GM18498 (cell line): ENCODE data around the gene RBM38.
"Not testable (repeated sequence)": the region's sequence is repeated elsewhere in the genome, so short reads cannot be mapped to it uniquely, and the experiment has no call there.

Experiments used
- ATAC-seq: cut with Tn5 transposase; IDR thresholded peaks from one replicate; pipeline ENCODE4 v1.9.1; 2021; ENCODE audit warnings: mild to moderate bottlenecking, moderate library complexity; ENCODE audit not compliant: unreplicated experiment

The RBM38 gene

GRCh38 chr20:57390604-57391438 is at the start of gene RBM38:
Gene RBM38, plus strand, starts transcription at chr20:57391396. Its CDS starts 186 bp downstream, at chr20:57391582.
- peak; percentile 60 for ATAC-seq

GRCh38 chr20:57341663-57342062 is 49.5 kb upstream of the RBM38 start:
- no peak for ATAC-seq

- ATAC-seq, result no peak
These were observed 48.4 kb upstream of the RBM38 start for GRCh38 chr20:57342829-57343228.

GRCh38 chr20:57346477-57346876 is 44.7 kb upstream of the RBM38 start:
- no peak for ATAC-seq

- ATAC-seq, result no peak
These were observed 43.8 kb upstream of the RBM38 start for GRCh38 chr20:57347393-57347792.

- ATAC-seq, result not testable (repeated sequence)
These were observed 42.8 kb upstream of the RBM38 start for GRCh38 chr20:57348200-57348921.

- not testable (repeated sequence) for ATAC-seq
These were observed 42.1 kb upstream of the RBM38 start for GRCh38 chr20:57348922-57349574.

GRCh38 chr20:57350081-57350710 is 41.0 kb upstream of the RBM38 start:
- no peak for ATAC-seq

- ATAC-seq, result not testable (repeated sequence)
These were observed 40.5 kb upstream of the RBM38 start for GRCh38 chr20:57350726-57351041.

GRCh38 chr20:57351042-57351783 is 40.0 kb upstream of the RBM38 start, which contains the start of gene RAE1:
Gene RAE1, plus strand, starts transcription at chr20:57351255. Its CDS starts 2,784 bp downstream, at chr20:57354039.
- peak; percentile 83 for ATAC-seq

- no peak for ATAC-seq
These were observed 38.9 kb upstream of the RBM38 start for GRCh38 chr20:57352305-57352704.

- ATAC-seq, result no peak
These were observed 37.8 kb upstream of the RBM38 start for GRCh38 chr20:57353351-57353750.

GRCh38 chr20:57361517-57361916 is 29.7 kb upstream of the RBM38 start:
- ATAC-seq, result no peak

- no peak for ATAC-seq
These were observed 26.7 kb upstream of the RBM38 start for GRCh38 chr20:57364451-57364850.

GRCh38 chr20:57369596-57369995 is 21.6 kb upstream of the RBM38 start:
- no peak for ATAC-seq

GRCh38 chr20:57370316-57370715 is 20.9 kb upstream of the RBM38 start:
- no peak for ATAC-seq

- ATAC-seq, result no peak
These were observed 19.8 kb upstream of the RBM38 start for GRCh38 chr20:57371363-57371762.

GRCh38 chr20:57372157-57372556 is 19.0 kb upstream of the RBM38 start:
- ATAC-seq, result no peak

GRCh38 chr20:57372581-57373350 is 18.4 kb upstream of the RBM38 start:
- ATAC-seq, result no peak
